Natural killer cell (primary cell): ENCODE results near the gene GPC5. TPM values are rescaled to one million over a fixed set of nuclear protein-coding genes. Genes with fewer than 3 reads are reported as not detected.

Experiments
- ATAC-seq, 3 donors: fragments of 150-1000 bp in 2 of 3; fragments of 200-7000 bp in 1 of 3; cut with Tn5 transposase; 1 replicate in 1 of 3; 2 replicates in 2 of 3; pipeline ENCODE4 v1.10.0; 2021; ENCODE audit warnings: mild to moderate bottlenecking in 2 of 3, moderate library complexity in 2 of 3
- DNase-seq, 2 donors: peaks; one replicate each; pipeline versions ENCODE4 v3.0.0 to v3.0.0-alpha.2; 2013 to 2021; ENCODE audit warnings: mixed read lengths in 1 of 2
- H3K27ac ChIP-seq: one replicate; pipeline ENCODE4 v1.5.1; 2013; ENCODE audit warnings: mild to moderate bottlenecking, low read length
- H3K27me3 ChIP-seq: one replicate; pipeline ENCODE4 v1.6.1; 2013; ENCODE audit warnings: low read length; ENCODE audit not compliant: control insufficient read depth, insufficient read depth
- H3K36me3 ChIP-seq: one replicate; pipeline ENCODE4 v1.6.1; 2013; ENCODE audit warnings: low read length; ENCODE audit not compliant: control insufficient read depth, insufficient read depth
- H3K4me1 ChIP-seq: one replicate; pipeline ENCODE4 v1.6.1; 2013; ENCODE audit warnings: low read length; ENCODE audit not compliant: control insufficient read depth, insufficient read depth
- H3K4me3 ChIP-seq: one replicate; pipeline ENCODE4 v1.5.1; 2013; ENCODE audit warnings: low read length
- H3K9me3 ChIP-seq: one replicate; pipeline ENCODE4 v1.6.1; 2013; ENCODE audit warnings: low read length; ENCODE audit not compliant: control insufficient read depth, insufficient read depth
- H3K27ac Mint-ChIP-seq, 2 donors: one replicate each; pipeline ENCODE4 v1.8.0; 2022; ENCODE audit warnings: mild to moderate bottlenecking in 2 of 2, mixed read lengths in 2 of 2, moderate library complexity in 1 of 2
- H3K27me3 Mint-ChIP-seq, 2 donors: one replicate each; pipeline ENCODE4 v1.8.0; 2022; ENCODE audit warnings: low read depth in 2 of 2, mixed read lengths in 2 of 2
- H3K36me3 Mint-ChIP-seq: one replicate; pipeline ENCODE4 v1.8.0; 2022; ENCODE audit warnings: mixed read lengths
- H3K4me1 Mint-ChIP-seq, 2 donors: one replicate each; pipeline ENCODE4 v1.8.0; 2022; ENCODE audit warnings: mixed read lengths in 2 of 2
- H3K4me3 Mint-ChIP-seq: one replicate; pipeline ENCODE4 v1.8.0; 2022; ENCODE audit warnings: mild to moderate bottlenecking, moderate library complexity, mixed read lengths
- H3K9me3 Mint-ChIP-seq, 2 donors: one replicate each; pipeline ENCODE4 v1.8.0; 2022; ENCODE audit warnings: mixed read lengths in 2 of 2
- WGBS: methylation state at CpG from one replicate; pipeline ENCODE4 v1.1.7; 2013; ENCODE audit warnings: missing lambda C conversion rate; ENCODE audit not compliant: insufficient coverage; 5-methylcytosine and 5-hydroxymethylcytosine counted together
- intact Hi-C: fragments of 100-400 bp; cut with micrococcal nuclease; formaldehyde crosslinking; loops from one replicate; pipeline ENCODE4 v1.14.2; 2022
- total RNA-seq, 4 donors: library from RNA; stranded (reverse); fragments of 120-200 nt in 1 of 4; gene quantifications; one replicate each; pipeline versions ENCODE4 v1.2.3 to v1.2.4, GENCODE V29; 2013 to 2022
- TF ChIP-seq, protein P1 (sequence below): fragments of 200-600 bp; IDR thresholded peaks from one replicate; pipeline ENCODE4 v1.8.0; 2022; ENCODE audit warnings: antibody characterized with exemption

The GPC5 gene
- total RNA-seq, 3 donors from 2014 or later (not counting 1 experiment from before 2014, with no cell fraction given) = not detected

DNA sequence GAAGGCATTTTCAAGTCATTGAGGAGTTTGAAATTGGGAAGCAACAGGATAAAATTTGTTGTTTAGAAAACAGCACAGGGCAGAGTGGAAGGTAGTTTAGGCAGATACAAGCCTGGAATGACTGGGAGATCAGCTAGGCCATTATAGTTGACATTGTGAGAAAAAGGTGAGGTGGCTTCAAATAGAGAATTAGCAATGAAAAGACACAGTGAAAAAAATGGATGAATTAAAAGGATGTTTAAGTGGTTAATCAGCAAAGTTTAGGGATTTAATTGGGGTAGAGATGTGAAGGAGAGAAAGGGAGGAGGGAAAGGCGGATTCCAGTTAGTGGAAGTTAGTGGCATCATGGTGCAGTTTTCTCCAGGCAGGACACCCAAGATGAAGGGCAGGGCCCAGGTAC is 1257.7 kb downstream of the GPC5 start:
- H3K27me3 Mint-ChIP-seq = no peaks in the 10 kb centered on the region
- H3K36me3 Mint-ChIP-seq = no peaks in the 10 kb centered on the region
- no peak overlapping the region for H3K4me3 Mint-ChIP-seq
- intact Hi-C loops = no loop called here
- 87% methylated on average over 1 of the region's 1 CpG for WGBS
- DNase-seq (no peak), ATAC-seq (no peak)
- Histone ChIP-seq H3K27me3 (no peaks in the 10 kb centered on the region), H3K27ac (no peak overlapping the region), H3K4me3 (no peak overlapping the region), H3K9me3 (no peaks in the 10 kb centered on the region), H3K36me3 (no peaks in the 10 kb centered on the region), H3K4me1 (no peaks in the 10 kb centered on the region)
- H3K4me1 Mint-ChIP-seq = no peaks in the 10 kb centered on the region
- no peak overlapping the region for H3K27ac Mint-ChIP-seq
- H3K9me3 Mint-ChIP-seq = peaks cover 11 to 23% of the 10 kb centered on the region in 2 donors
- TF ChIP-seq, protein P1, sequence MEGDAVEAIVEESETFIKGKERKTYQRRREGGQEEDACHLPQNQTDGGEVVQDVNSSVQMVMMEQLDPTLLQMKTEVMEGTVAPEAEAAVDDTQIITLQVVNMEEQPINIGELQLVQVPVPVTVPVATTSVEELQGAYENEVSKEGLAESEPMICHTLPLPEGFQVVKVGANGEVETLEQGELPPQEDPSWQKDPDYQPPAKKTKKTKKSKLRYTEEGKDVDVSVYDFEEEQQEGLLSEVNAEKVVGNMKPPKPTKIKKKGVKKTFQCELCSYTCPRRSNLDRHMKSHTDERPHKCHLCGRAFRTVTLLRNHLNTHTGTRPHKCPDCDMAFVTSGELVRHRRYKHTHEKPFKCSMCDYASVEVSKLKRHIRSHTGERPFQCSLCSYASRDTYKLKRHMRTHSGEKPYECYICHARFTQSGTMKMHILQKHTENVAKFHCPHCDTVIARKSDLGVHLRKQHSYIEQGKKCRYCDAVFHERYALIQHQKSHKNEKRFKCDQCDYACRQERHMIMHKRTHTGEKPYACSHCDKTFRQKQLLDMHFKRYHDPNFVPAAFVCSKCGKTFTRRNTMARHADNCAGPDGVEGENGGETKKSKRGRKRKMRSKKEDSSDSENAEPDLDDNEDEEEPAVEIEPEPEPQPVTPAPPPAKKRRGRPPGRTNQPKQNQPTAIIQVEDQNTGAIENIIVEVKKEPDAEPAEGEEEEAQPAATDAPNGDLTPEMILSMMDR = no peak

DNA sequence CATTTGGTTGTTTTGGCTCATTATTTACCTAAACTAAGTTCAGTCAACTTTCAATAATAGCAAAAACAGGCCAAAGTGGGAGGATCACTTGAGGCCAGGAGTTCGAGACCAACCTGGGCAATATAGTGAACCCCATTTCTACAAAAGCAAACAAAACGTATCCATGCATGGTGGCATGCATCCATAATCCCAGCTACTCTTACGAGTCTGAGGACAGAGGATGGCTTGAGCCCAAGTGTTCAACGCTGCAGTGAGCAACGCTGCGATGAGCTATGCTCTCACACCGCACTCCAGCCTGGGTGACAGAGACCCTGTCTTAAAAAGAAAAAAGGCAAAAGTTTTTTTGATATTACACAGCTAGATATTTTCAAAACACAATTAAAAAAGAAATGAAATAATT is 1258.2 kb downstream of the GPC5 start:
- TF ChIP-seq, protein P1 = no peak
- H3K4me1 Mint-ChIP-seq = no peaks in the 10 kb centered on the region
- no peaks in the 10 kb centered on the region for H3K9me3 ChIP-seq
- 90% methylated on average over 7 of the region's 7 CpGs for WGBS
- H3K9me3 Mint-ChIP-seq = peaks cover 11 to 24% of the 10 kb centered on the region in 2 donors
- H3K4me1 ChIP-seq = no peaks in the 10 kb centered on the region
- H3K4me3 Mint-ChIP-seq = no peak overlapping the region
- no peaks in the 10 kb centered on the region for H3K27me3 ChIP-seq
- H3K36me3 Mint-ChIP-seq = no peaks in the 10 kb centered on the region
- no peak overlapping the region for H3K27ac ChIP-seq
- intact Hi-C loops = no loop called here
- H3K4me3 ChIP-seq = no peak overlapping the region
- no peaks in the 10 kb centered on the region for H3K36me3 ChIP-seq
- no peak for ATAC-seq
- H3K27me3 Mint-ChIP-seq = no peaks in the 10 kb centered on the region
- no peak overlapping the region for H3K27ac Mint-ChIP-seq
- no peak for DNase-seq

DNA sequence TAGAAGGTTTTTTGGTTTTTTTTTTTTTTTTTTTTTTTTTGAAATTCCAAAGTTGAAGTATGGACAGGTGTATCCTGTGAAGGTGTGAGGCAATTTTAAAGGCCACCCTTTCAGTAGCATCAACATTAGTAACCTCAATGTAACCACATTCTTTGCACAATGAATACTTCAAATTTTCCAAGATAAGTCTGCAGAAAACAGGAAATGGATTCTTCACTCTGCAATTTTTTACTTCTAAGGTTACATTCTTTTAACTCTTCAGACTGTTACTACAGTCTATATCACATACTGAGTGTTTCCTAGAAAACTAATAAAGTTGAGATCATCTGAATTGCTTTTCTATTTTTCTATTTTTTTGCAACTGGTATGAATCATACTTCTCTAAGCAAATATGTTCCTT is 1259.1 kb downstream of the GPC5 start:
- Histone ChIP-seq H3K4me1 (no peaks in the 10 kb centered on the region), H3K4me3 (no peak overlapping the region), H3K9me3 (peaks cover 3% of the 10 kb centered on the region), H3K36me3 (no peaks in the 10 kb centered on the region), H3K27me3 (no peaks in the 10 kb centered on the region), H3K27ac (no peak overlapping the region)
- Mint-ChIP-seq H3K4me3 (no peak overlapping the region), H3K27me3 (no peaks in the 10 kb centered on the region), H3K4me1 (no peaks in the 10 kb centered on the region), H3K27ac (no peak overlapping the region), H3K9me3 (peaks cover 17 to 31% of the 10 kb centered on the region in 2 donors), H3K36me3 (no peaks in the 10 kb centered on the region)
- intact Hi-C loops = no loop called here
- ATAC-seq (no peak), DNase-seq (no peak)
- TF ChIP-seq, protein P1 = no peak

DNA sequence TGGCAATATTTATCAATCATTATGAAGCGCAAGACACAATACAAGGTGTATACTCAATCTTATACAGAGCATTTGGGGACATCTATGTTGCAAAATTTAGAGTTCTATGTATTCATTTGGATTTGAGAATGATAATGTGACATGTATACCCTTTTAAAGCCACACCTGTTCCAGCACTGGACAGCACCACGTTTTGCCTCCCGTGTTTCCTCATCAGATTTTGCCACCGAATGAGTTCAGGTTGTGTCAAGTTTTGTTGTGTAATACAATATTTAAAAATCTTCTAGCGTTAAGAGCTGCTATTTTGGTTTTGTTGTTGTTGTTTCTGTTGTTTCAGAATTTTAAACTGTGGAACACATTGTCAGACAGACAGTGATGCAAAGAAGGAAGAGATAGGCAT is 1259.9 kb downstream of the GPC5 start:
- no peaks in the 10 kb centered on the region for H3K36me3 Mint-ChIP-seq
- TF ChIP-seq, protein P1 = no peak
- no peaks in the 10 kb centered on the region for H3K27me3 Mint-ChIP-seq
- ATAC-seq (no peak), DNase-seq (no peak)
- Histone ChIP-seq H3K4me1 (no peaks in the 10 kb centered on the region), H3K4me3 (no peak overlapping the region), H3K9me3 (peaks cover 5% of the 10 kb centered on the region), H3K36me3 (no peaks in the 10 kb centered on the region), H3K27ac (no peak overlapping the region), H3K27me3 (no peaks in the 10 kb centered on the region)
- no peaks in the 10 kb centered on the region for H3K4me1 Mint-ChIP-seq
- no peak overlapping the region for H3K27ac Mint-ChIP-seq
- WGBS = 82% methylated on average over 5 of the region's 5 CpGs
- peaks cover 13 to 31% of the 10 kb centered on the region in 2 donors for H3K9me3 Mint-ChIP-seq
- no peak overlapping the region for H3K4me3 Mint-ChIP-seq
- intact Hi-C loops = no loop called here
